SJCRH30 (cell line): ENCODE results near the gene C1R. TPM values are rescaled to one million over a fixed set of nuclear protein-coding genes. Genes with fewer than 3 reads are reported as not detected.
"Not testable (repeated sequence)": the region's sequence is repeated elsewhere in the genome, so short reads cannot be mapped to it uniquely, and the experiment has no call there.

Source experiments
- DNase-seq, 2 experiments: peaks; one replicate each; pipeline ENCODE4 v3.0.0-alpha.2; 2015 to 2020
- H3K27ac ChIP-seq: fragments of 250-450 bp; sonication (Bioruptor Pico); 2 replicates; pipeline ENCODE4 v1.5.1; 2020; ENCODE audit warnings: mild to moderate bottlenecking, moderate library complexity
- H3K27me3 ChIP-seq: fragments of 250-450 bp; sonication (Bioruptor Pico); 2 replicates; pipeline ENCODE4 v1.5.1; 2020; ENCODE audit warnings: mild to moderate bottlenecking, moderate library complexity
- H3K36me3 ChIP-seq: fragments of 250-450 bp; sonication (Bioruptor Pico); 2 replicates; pipeline ENCODE4 v1.5.1; 2020; ENCODE audit warnings: mild to moderate bottlenecking, moderate library complexity
- H3K4me1 ChIP-seq: fragments of 250-450 bp; sonication (Bioruptor Pico); 2 replicates; pipeline ENCODE4 v1.5.1; 2020; ENCODE audit warnings: mild to moderate bottlenecking, moderate library complexity
- H3K4me3 ChIP-seq: fragments of 250-450 bp; sonication (Bioruptor Pico); 2 replicates; pipeline ENCODE4 v1.5.1; 2020; ENCODE audit warnings: mild to moderate bottlenecking, moderate library complexity
- H3K9me3 ChIP-seq: fragments of 250-450 bp; sonication (Bioruptor Pico); replicated peaks from 2 replicates; pipeline ENCODE4 v1.5.1; 2020; ENCODE audit warnings: mild to moderate bottlenecking, moderate library complexity
- total RNA-seq: library from RNA; depleted of rRNA; stranded (reverse); fragments of >200 nt; shearing (Covaris generic); gene quantifications from 2 replicates; pipeline ENCODE4 v1.2.3, GENCODE V29; 2014

Gene C1R
- total RNA-seq, 1 experiment from 2014 or later, result 3.4 TPM

GRCh38 chr12:7110661-7111060 is 18.4 kb upstream of the C1R start:
- DNase-seq, result no peak
- H3K27ac ChIP-seq, result no peak overlapping the region
- no peaks in the 10 kb centered on the region for H3K27me3 ChIP-seq
- H3K36me3 ChIP-seq, result no peaks in the 10 kb centered on the region
- H3K4me1 ChIP-seq, result no peaks in the 10 kb centered on the region
- H3K9me3 ChIP-seq, result no peaks in the 10 kb centered on the region
- no peak overlapping the region for H3K4me3 ChIP-seq

- H3K4me3 ChIP-seq, result peak overlapping the region; percentile 67
- no peaks in the 10 kb centered on the region for H3K36me3 ChIP-seq
- no peak for DNase-seq
- H3K9me3 ChIP-seq, result no peaks in the 10 kb centered on the region
- no peaks in the 10 kb centered on the region for H3K4me1 ChIP-seq
- no peaks in the 10 kb centered on the region for H3K27me3 ChIP-seq
- H3K27ac ChIP-seq, result no peak overlapping the region
Observed at GRCh38 chr12:7109572-7109920, 17.3 kb upstream of the C1R start.

GRCh38 chr12:7108796-7109571 is 16.7 kb upstream of the C1R start, which contains the start of gene C1RL:
C1RL (minus strand) TSS chr12:7109214; CDS start chr12:7109180, 34 bp downstream.
- Histone ChIP-seq H3K27me3 (no peaks in the 10 kb centered on the region), H3K27ac (peak within 1 kb of the TSS; percentile 54)
- DNase-seq, result peak; percentile 78 to 87

GRCh38 chr12:7108003-7108795 is 16.0 kb upstream of the C1R start:
- peak overlapping the region; percentile 54 for H3K27ac ChIP-seq
- H3K4me3 ChIP-seq, result peak overlapping the region; percentile 67
- H3K4me1 ChIP-seq, result no peaks in the 10 kb centered on the region
- no peaks in the 10 kb centered on the region for H3K27me3 ChIP-seq
- peak; percentile 81 to 88 for DNase-seq
- no peaks in the 10 kb centered on the region for H3K36me3 ChIP-seq
- no peaks in the 10 kb centered on the region for H3K9me3 ChIP-seq

More at GRCh38 chr12:7108796-7109571, 16.7 kb upstream of the C1R start, which contains the start of gene C1RL:
- no peaks in the 10 kb centered on the region for H3K36me3 ChIP-seq
- H3K4me1 ChIP-seq, result no peaks in the 10 kb centered on the region
- peak within 1 kb of the TSS; percentile 67 for H3K4me3 ChIP-seq
- no peaks in the 10 kb centered on the region for H3K9me3 ChIP-seq

- H3K27me3 ChIP-seq, result no peaks in the 10 kb centered on the region
- H3K36me3 ChIP-seq, result no peaks in the 10 kb centered on the region
- H3K4me3 ChIP-seq, result peak overlapping the region; percentile 67
- H3K9me3 ChIP-seq, result no peaks in the 10 kb centered on the region
- H3K4me1 ChIP-seq, result no peaks in the 10 kb centered on the region
- peak overlapping the region; percentile 54; the same call in 1 of the 2 replicates for H3K27ac ChIP-seq
- DNase-seq, result no peak
Observed at GRCh38 chr12:7107636-7108002, 15.4 kb upstream of the C1R start.

GRCh38 chr12:7107181-7107580 is 14.9 kb upstream of the C1R start:
- H3K4me3 ChIP-seq, H3K36me3 ChIP-seq, DNase-seq, H3K4me1 ChIP-seq, H3K27me3 ChIP-seq, H3K27ac ChIP-seq, H3K9me3 ChIP-seq: not testable (repeated sequence)

GRCh38 chr12:7106082-7106481 is 13.8 kb upstream of the C1R start:
- no peaks in the 10 kb centered on the region for H3K9me3 ChIP-seq
- H3K27ac ChIP-seq, result no peak overlapping the region
- no peak overlapping the region for H3K4me3 ChIP-seq
- no peaks in the 10 kb centered on the region for H3K4me1 ChIP-seq
- DNase-seq, result no peak
- no peaks in the 10 kb centered on the region for H3K36me3 ChIP-seq
- H3K27me3 ChIP-seq, result no peaks in the 10 kb centered on the region

GRCh38 chr12:7103837-7104584 is 11.8 kb upstream of the C1R start:
- no peak overlapping the region for H3K4me3 ChIP-seq
- no peaks in the 10 kb centered on the region for H3K4me1 ChIP-seq
- no peak for DNase-seq
- no peaks in the 10 kb centered on the region for H3K9me3 ChIP-seq
- H3K27ac ChIP-seq, result no peak overlapping the region
- no peaks in the 10 kb centered on the region for H3K27me3 ChIP-seq
- H3K36me3 ChIP-seq, result no peaks in the 10 kb centered on the region

GRCh38 chr12:7102582-7102981 is 10.3 kb upstream of the C1R start:
- no peak overlapping the region for H3K27ac ChIP-seq
- no peak for DNase-seq
- no peaks in the 10 kb centered on the region for H3K9me3 ChIP-seq
- no peaks in the 10 kb centered on the region for H3K27me3 ChIP-seq
- H3K4me1 ChIP-seq, result peaks cover 2% of the 10 kb centered on the region; the same call in 1 of the 2 replicates
- H3K4me3 ChIP-seq, result no peak overlapping the region
- no peaks in the 10 kb centered on the region for H3K36me3 ChIP-seq

- H3K27me3 ChIP-seq, result peaks cover 2% of the 10 kb centered on the region; the same call in 1 of the 2 replicates
- no peak overlapping the region for H3K27ac ChIP-seq
- H3K36me3 ChIP-seq, result no peaks in the 10 kb centered on the region
- no peak for DNase-seq
- H3K9me3 ChIP-seq, result no peaks in the 10 kb centered on the region
- no peak overlapping the region for H3K4me3 ChIP-seq
- H3K4me1 ChIP-seq, result peaks cover 5% of the 10 kb centered on the region; the same call in 1 of the 2 replicates
Observed at GRCh38 chr12:7101694-7102131, 9.5 kb upstream of the C1R start.

- peaks cover 5% of the 10 kb centered on the region; the same call in 1 of the 2 replicates for H3K4me1 ChIP-seq
- no peak for DNase-seq
- no peaks in the 10 kb centered on the region for H3K36me3 ChIP-seq
- peaks cover 2% of the 10 kb centered on the region; the same call in 1 of the 2 replicates for H3K27me3 ChIP-seq
- no peak overlapping the region for H3K4me3 ChIP-seq
- H3K9me3 ChIP-seq, result no peaks in the 10 kb centered on the region
- no peak overlapping the region for H3K27ac ChIP-seq
Observed at GRCh38 chr12:7101047-7101693, 8.9 kb upstream of the C1R start.

- Histone ChIP-seq H3K36me3 (no peaks in the 10 kb centered on the region), H3K4me3 (no peak overlapping the region), H3K27me3 (peaks cover 2% of the 10 kb centered on the region; the same call in 1 of the 2 replicates), H3K27ac (no peak overlapping the region), H3K9me3 (no peaks in the 10 kb centered on the region), H3K4me1 (peaks cover 5% of the 10 kb centered on the region; the same call in 1 of the 2 replicates)
- DNase-seq, result no peak
Observed at GRCh38 chr12:7100239-7100638, 8.0 kb upstream of the C1R start.

- peaks cover 2% of the 10 kb centered on the region for H3K27me3 ChIP-seq
- no peak for DNase-seq
- no peaks in the 10 kb centered on the region for H3K9me3 ChIP-seq
- H3K36me3 ChIP-seq, result no peaks in the 10 kb centered on the region
- H3K4me1 ChIP-seq, result peaks cover 5% of the 10 kb centered on the region; the same call in 1 of the 2 replicates
- no peak overlapping the region for H3K4me3 ChIP-seq
- H3K27ac ChIP-seq, result no peak overlapping the region
Observed at GRCh38 chr12:7099290-7099996, 7.2 kb upstream of the C1R start.

GRCh38 chr12:7096979-7097378 is 4.7 kb upstream of the C1R start:
- Histone ChIP-seq H3K27me3 (peaks cover 2% of the 10 kb centered on the region), H3K9me3 (no peaks in the 10 kb centered on the region), H3K4me1 (peaks cover 5% of the 10 kb centered on the region; the same call in 1 of the 2 replicates), H3K36me3 (no peaks in the 10 kb centered on the region), H3K27ac (no peak overlapping the region), H3K4me3 (peak overlapping the region; percentile 37)
- DNase-seq, result peak; percentile 30 to 57
